Measurements from ENCODE around the gene CYP3A7.
"Not testable (repeated sequence)": the region's sequence is repeated elsewhere in the genome, so short reads cannot be mapped to it uniquely, and the experiment has no call there.

CYP3A7 gene

GRCh38 chr7:99699946-99700345 lies 35.0 kb downstream of the CYP3A7 start:
- no peaks in the 10 kb centered on the region for H3K36me3 Mint-ChIP-seq (ENCODE audit: low read depth)
- no peaks in the 10 kb centered on the region for H3K9me3 Mint-ChIP-seq
- H3K27ac Mint-ChIP-seq, result no peak overlapping the region
- no peak overlapping the region for H3K4me3 Mint-ChIP-seq
- intact Hi-C loops (cut with micrococcal nuclease), result no loop called here
- peaks cover 8% of the 10 kb centered on the region for H3K27me3 Mint-ChIP-seq
- H3K4me1 Mint-ChIP-seq (ENCODE audit: low read depth), result peaks cover 6% of the 10 kb centered on the region

GRCh38 chr7:99698867-99699730 lies 35.9 kb downstream of the CYP3A7 start:
- H3K4me3 Mint-ChIP-seq; intact Hi-C loops (cut with micrococcal nuclease); H3K27ac Mint-ChIP-seq: not testable (repeated sequence)

GRCh38 chr7:99694912-99695304 lies 40.1 kb downstream of the CYP3A7 start:
- intact Hi-C loops (cut with micrococcal nuclease), result no loop called here
- Mint-ChIP-seq H3K4me1 (ENCODE audit: low read depth) (peaks cover 6% of the 10 kb centered on the region), H3K27ac (no peak overlapping the region), H3K36me3 (ENCODE audit: low read depth) (no peaks in the 10 kb centered on the region), H3K27me3 (peaks cover 6% of the 10 kb centered on the region), H3K9me3 (no peaks in the 10 kb centered on the region), H3K4me3 (no peak overlapping the region)

More at GRCh38 chr7:99698867-99699730, 35.9 kb downstream of the CYP3A7 start:
- H3K4me1 Mint-ChIP-seq (ENCODE audit: low read depth); H3K9me3 Mint-ChIP-seq; H3K27me3 Mint-ChIP-seq; H3K36me3 Mint-ChIP-seq (ENCODE audit: low read depth): not testable (repeated sequence)

GRCh38 chr7:99694201-99694911 lies 40.6 kb downstream of the CYP3A7 start:
- intact Hi-C loops (cut with micrococcal nuclease), result no loop called here
- Mint-ChIP-seq H3K27ac (no peak overlapping the region), H3K27me3 (peaks cover 5% of the 10 kb centered on the region)

GRCh38 chr7:99693427-99694200 lies 41.4 kb downstream of the CYP3A7 start:
- peaks cover 4% of the 10 kb centered on the region for H3K27me3 Mint-ChIP-seq
- no peak overlapping the region for H3K4me3 Mint-ChIP-seq
- no peaks in the 10 kb centered on the region for H3K4me1 Mint-ChIP-seq (ENCODE audit: low read depth)
- H3K36me3 Mint-ChIP-seq (ENCODE audit: low read depth), result no peaks in the 10 kb centered on the region
- peaks cover 5% of the 10 kb centered on the region for H3K9me3 Mint-ChIP-seq
- H3K27ac Mint-ChIP-seq, result no peak overlapping the region
- intact Hi-C loops (cut with micrococcal nuclease), result no loop called here

More at GRCh38 chr7:99694201-99694911, 40.6 kb downstream of the CYP3A7 start:
- H3K4me3 Mint-ChIP-seq, result no peak overlapping the region
- no peaks in the 10 kb centered on the region for H3K9me3 Mint-ChIP-seq
- H3K36me3 Mint-ChIP-seq (ENCODE audit: low read depth), result no peaks in the 10 kb centered on the region
- peaks cover 6% of the 10 kb centered on the region for H3K4me1 Mint-ChIP-seq (ENCODE audit: low read depth)

GRCh38 chr7:99693100-99693426 lies 41.9 kb downstream of the CYP3A7 start:
- Mint-ChIP-seq H3K4me1 (ENCODE audit: low read depth) (no peaks in the 10 kb centered on the region), H3K27ac (no peak overlapping the region), H3K4me3 (no peak overlapping the region), H3K36me3 (ENCODE audit: low read depth) (no peaks in the 10 kb centered on the region), H3K9me3 (peaks cover 7% of the 10 kb centered on the region), H3K27me3 (peaks cover 6% of the 10 kb centered on the region)
- intact Hi-C loops (cut with micrococcal nuclease), result no loop called here

GRCh38 chr7:99692563-99692962 lies 42.4 kb downstream of the CYP3A7 start:
- intact Hi-C loops (cut with micrococcal nuclease); H3K36me3 Mint-ChIP-seq (ENCODE audit: low read depth); H3K4me3 Mint-ChIP-seq; H3K27me3 Mint-ChIP-seq; H3K27ac Mint-ChIP-seq; H3K4me1 Mint-ChIP-seq (ENCODE audit: low read depth); H3K9me3 Mint-ChIP-seq: not testable (repeated sequence)

- H3K9me3 Mint-ChIP-seq, result peaks cover 15% of the 10 kb centered on the region
- H3K36me3 Mint-ChIP-seq (ENCODE audit: low read depth); intact Hi-C loops (cut with micrococcal nuclease); H3K27me3 Mint-ChIP-seq; H3K4me1 Mint-ChIP-seq (ENCODE audit: low read depth); H3K4me3 Mint-ChIP-seq; H3K27ac Mint-ChIP-seq: not testable (repeated sequence)
These were observed 43.3 kb downstream of the CYP3A7 start for GRCh38 chr7:99691658-99692057.

GRCh38 chr7:99690918-99691317 lies 44.1 kb downstream of the CYP3A7 start:
- H3K4me3 Mint-ChIP-seq; H3K27ac Mint-ChIP-seq; intact Hi-C loops (cut with micrococcal nuclease); H3K4me1 Mint-ChIP-seq (ENCODE audit: low read depth); H3K36me3 Mint-ChIP-seq (ENCODE audit: low read depth); H3K27me3 Mint-ChIP-seq: not testable (repeated sequence)
- peaks cover 15% of the 10 kb centered on the region for H3K9me3 Mint-ChIP-seq

- H3K4me1 Mint-ChIP-seq (ENCODE audit: low read depth); H3K36me3 Mint-ChIP-seq (ENCODE audit: low read depth); H3K27ac Mint-ChIP-seq; intact Hi-C loops (cut with micrococcal nuclease); H3K4me3 Mint-ChIP-seq: not testable (repeated sequence)
- H3K9me3 Mint-ChIP-seq, result peaks cover 24% of the 10 kb centered on the region
- peaks cover 11% of the 10 kb centered on the region for H3K27me3 Mint-ChIP-seq
These were observed 49.0 kb downstream of the CYP3A7 start for GRCh38 chr7:99685871-99686608.

- Mint-ChIP-seq H3K4me1 (ENCODE audit: low read depth) (no peaks in the 10 kb centered on the region), H3K9me3 (peaks cover 24% of the 10 kb centered on the region), H3K36me3 (ENCODE audit: low read depth) (no peaks in the 10 kb centered on the region), H3K4me3 (no peak overlapping the region), H3K27me3 (peaks cover 12% of the 10 kb centered on the region), H3K27ac (no peak overlapping the region)
- intact Hi-C loops (cut with micrococcal nuclease), result no loop called here
These were observed 49.8 kb downstream of the CYP3A7 start for GRCh38 chr7:99685129-99685758.

- Mint-ChIP-seq H3K4me1 (ENCODE audit: low read depth) (peaks cover 6% of the 10 kb centered on the region), H3K27ac (no peak within 1 kb of the TSS), H3K9me3 (peaks cover 8% of the 10 kb centered on the region), H3K4me3 (no peak within 1 kb of the TSS), H3K27me3 (peaks cover 6% of the 10 kb centered on the region), H3K36me3 (ENCODE audit: low read depth) (no peaks in the 10 kb centered on the region)
- intact Hi-C loops (cut with micrococcal nuclease), result no loop called here
These were observed 55.4 kb downstream of the CYP3A7 start, which contains the start of gene CYP3A5 for GRCh38 chr7:99679400-99680191. CYP3A5 (minus strand) TSS chr7:99679996; CDS start chr7:99679896, 100 bp downstream.

- Mint-ChIP-seq H3K4me1 (ENCODE audit: low read depth) (peaks cover 6% of the 10 kb centered on the region), H3K36me3 (ENCODE audit: low read depth) (no peaks in the 10 kb centered on the region), H3K27ac (no peak overlapping the region), H3K9me3 (peaks cover 8% of the 10 kb centered on the region), H3K4me3 (no peak overlapping the region), H3K27me3 (peaks cover 6% of the 10 kb centered on the region)
- intact Hi-C loops (cut with micrococcal nuclease), result no loop called here
These were observed 56.0 kb downstream of the CYP3A7 start for GRCh38 chr7:99679032-99679399.

All from dendritic cell treated with granulocyte-macrophage colony-stimulating factor and Interleukin-4, amounts not matched to agents 40 ng/mL and 50 ng/mL, for 4 days (primary cell).